OCI-LY7 (cell line): ENCODE data around the gene DENND1B.

Experiments
- EZH2phosphoT487 ChIP-seq: fragments of 200-600 bp; sonication (generic); IDR thresholded peaks from 2 replicates; pipeline ENCODE4 v1.6.1; 2018; ENCODE audit warnings: low read depth, borderline replicate concordance, mild to moderate bottlenecking, mixed run types, antibody characterized with exemption, low read length, moderate library complexity, mixed read lengths
- TF ChIP-seq, protein P1 (sequence below): fragments of 200-600 bp; sonication (generic); conservative IDR thresholded peaks from 2 replicates; pipeline ENCODE4 v1.5.1; 2014; ENCODE audit warnings: mild to moderate bottlenecking, antibody characterized with exemption, low read length, moderate library complexity, mixed read lengths

DNA sequence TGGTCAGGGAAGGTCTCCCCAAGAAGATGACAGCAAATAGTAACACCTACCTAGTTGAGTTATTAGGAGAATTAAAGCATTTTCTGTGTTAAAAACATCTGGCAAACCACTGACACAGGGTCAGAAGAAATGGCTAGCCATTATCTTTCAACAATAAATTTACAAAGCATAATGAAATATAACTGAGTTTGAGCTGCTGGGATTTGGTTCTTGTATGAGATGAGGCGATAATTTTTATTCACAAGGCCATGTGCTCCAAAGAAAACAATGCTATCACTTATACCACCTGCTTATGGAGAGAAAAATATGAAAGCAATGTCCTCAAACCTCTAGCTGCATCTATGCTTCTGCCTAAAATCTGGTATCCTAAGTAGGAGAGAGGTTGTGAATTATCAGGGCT lies 304.9 kb downstream of the DENND1B start:
- TF ChIP-seq, protein P1, sequence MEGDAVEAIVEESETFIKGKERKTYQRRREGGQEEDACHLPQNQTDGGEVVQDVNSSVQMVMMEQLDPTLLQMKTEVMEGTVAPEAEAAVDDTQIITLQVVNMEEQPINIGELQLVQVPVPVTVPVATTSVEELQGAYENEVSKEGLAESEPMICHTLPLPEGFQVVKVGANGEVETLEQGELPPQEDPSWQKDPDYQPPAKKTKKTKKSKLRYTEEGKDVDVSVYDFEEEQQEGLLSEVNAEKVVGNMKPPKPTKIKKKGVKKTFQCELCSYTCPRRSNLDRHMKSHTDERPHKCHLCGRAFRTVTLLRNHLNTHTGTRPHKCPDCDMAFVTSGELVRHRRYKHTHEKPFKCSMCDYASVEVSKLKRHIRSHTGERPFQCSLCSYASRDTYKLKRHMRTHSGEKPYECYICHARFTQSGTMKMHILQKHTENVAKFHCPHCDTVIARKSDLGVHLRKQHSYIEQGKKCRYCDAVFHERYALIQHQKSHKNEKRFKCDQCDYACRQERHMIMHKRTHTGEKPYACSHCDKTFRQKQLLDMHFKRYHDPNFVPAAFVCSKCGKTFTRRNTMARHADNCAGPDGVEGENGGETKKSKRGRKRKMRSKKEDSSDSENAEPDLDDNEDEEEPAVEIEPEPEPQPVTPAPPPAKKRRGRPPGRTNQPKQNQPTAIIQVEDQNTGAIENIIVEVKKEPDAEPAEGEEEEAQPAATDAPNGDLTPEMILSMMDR, result no peak
- no peak for TF ChIP-seq EZH2phosphoT487
